ENCODE data around the gene BTBD16. TPM values are rescaled to one million over a fixed set of nuclear protein-coding genes. Genes with fewer than 3 reads are reported as not detected.

BTBD16 gene
- total RNA-seq, 4 donors from 2014 or later, result 0.42 to 1.2 TPM; not detected in 2

DNA sequence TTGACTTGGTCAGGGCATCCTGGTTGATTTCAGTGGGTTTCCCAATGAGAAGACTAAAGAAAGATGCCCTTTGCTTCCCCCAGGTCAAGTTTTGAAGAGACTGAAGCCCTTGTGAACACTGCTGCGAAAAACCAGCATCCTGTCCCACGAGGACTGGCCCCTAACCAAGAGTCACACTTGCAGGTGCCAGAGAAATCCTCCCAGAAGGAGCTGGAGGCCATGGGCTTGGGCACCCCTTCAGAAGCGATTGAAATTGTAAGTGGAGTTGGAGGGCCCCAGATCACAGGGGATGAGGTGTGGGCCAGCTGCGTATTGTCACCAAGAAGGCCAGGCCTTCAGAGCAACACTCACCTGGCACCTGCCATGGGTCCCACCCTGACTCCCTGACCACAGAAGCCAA lies 43.3 kb upstream of the BTBD16 start:
- H3K27ac ChIP-seq, result no peak overlapping the region
- H3K27me3 ChIP-seq, result no peaks in the 10 kb centered on the region
- no peaks in the 10 kb centered on the region for H3K4me1 ChIP-seq
- DNase-seq (ENCODE audit: low spot score in 2 of 2), result no peak
- WGBS, 2 donors, result 68 to 94% methylated on average over 4 of the region's 4 CpGs
- peaks cover 0 to 82% (median 0%) of the 10 kb centered on the region in 3 donors for H3K36me3 ChIP-seq
- H3K9me3 ChIP-seq, result no peaks in the 10 kb centered on the region
- H3K4me3 ChIP-seq, result no peak overlapping the region
- TF ChIP-seq CTCF (IDR thresholded peaks at IDR 0.05) (no peak), POLR2A (IDR thresholded peaks at IDR 0.05) (no peak), EP300 (IDR thresholded peaks at IDR 0.05) (no peak)

- Histone ChIP-seq H3K27ac (no peak overlapping the region), H3K4me1 (no peaks in the 10 kb centered on the region), H3K36me3 (peaks cover 0 to 71% (median 0%) of the 10 kb centered on the region in 3 donors), H3K9me3 (no peaks in the 10 kb centered on the region), H3K4me3 (no peak overlapping the region), H3K27me3 (no peaks in the 10 kb centered on the region)
- TF ChIP-seq CTCF (IDR thresholded peaks at IDR 0.05) (no peak), POLR2A (IDR thresholded peaks at IDR 0.05) (no peak), EP300 (IDR thresholded peaks at IDR 0.05) (no peak)
- no peak for DNase-seq (ENCODE audit: low spot score in 2 of 2)
- WGBS, 2 donors, result 51 to 62% methylated on average over 2 of the region's 2 CpGs
These were observed 41.4 kb upstream of the BTBD16 start for GRCh38 chr10:122229666-122230065.

GRCh38 chr10:122230222-122230621 lies 40.9 kb upstream of the BTBD16 start:
- Histone ChIP-seq H3K27me3 (no peaks in the 10 kb centered on the region), H3K27ac (no peak overlapping the region), H3K9me3 (no peaks in the 10 kb centered on the region), H3K36me3 (peaks cover 0 to 68% (median 0%) of the 10 kb centered on the region in 3 donors), H3K4me1 (no peaks in the 10 kb centered on the region), H3K4me3 (no peak overlapping the region)
- DNase-seq (ENCODE audit: low spot score in 2 of 2), result no peak
- TF ChIP-seq EP300 (IDR thresholded peaks at IDR 0.05) (no peak), POLR2A (IDR thresholded peaks at IDR 0.05) (no peak), CTCF (IDR thresholded peaks at IDR 0.05) (no peak)
- 95 to 97% methylated on average over 19 of the region's 19 CpGs for WGBS, 2 donors

GRCh38 chr10:122232769-122233168 lies 38.3 kb upstream of the BTBD16 start:
- Histone ChIP-seq H3K36me3 (peaks cover 0 to 58% (median 0%) of the 10 kb centered on the region in 3 donors), H3K4me1 (no peaks in the 10 kb centered on the region), H3K27me3 (no peaks in the 10 kb centered on the region), H3K9me3 (no peaks in the 10 kb centered on the region), H3K4me3 (no peak overlapping the region), H3K27ac (no peak overlapping the region)
- 75 to 76% methylated on average over 3 of the region's 3 CpGs for WGBS, 2 donors
- no peak for DNase-seq (ENCODE audit: low spot score in 2 of 2)
- no peak for TF ChIP-seq POLR2A (IDR thresholded peaks at IDR 0.05)
- TF ChIP-seq EP300 (IDR thresholded peaks at IDR 0.05), result no peak
- no peak for TF ChIP-seq CTCF (IDR thresholded peaks at IDR 0.05)

GRCh38 chr10:122233857-122234348 lies 37.2 kb upstream of the BTBD16 start:
- H3K4me3 ChIP-seq, result no peak overlapping the region
- no peak for DNase-seq (ENCODE audit: low spot score in 2 of 2)
- no peaks in the 10 kb centered on the region for H3K27me3 ChIP-seq
- 78 to 87% methylated on average over 10 to 11 of the region's 11 CpGs for WGBS, 2 donors
- no peaks in the 10 kb centered on the region for H3K4me1 ChIP-seq
- no peaks in the 10 kb centered on the region for H3K9me3 ChIP-seq
- TF ChIP-seq CTCF (IDR thresholded peaks at IDR 0.05) (no peak), POLR2A (IDR thresholded peaks at IDR 0.05) (no peak), EP300 (IDR thresholded peaks at IDR 0.05) (no peak)
- peak overlapping the region in 1 of 4 donors; percentile 5 for H3K27ac ChIP-seq
- H3K36me3 ChIP-seq, result peaks cover 0 to 56% (median 0%) of the 10 kb centered on the region in 3 donors

Measured in tibial nerve (tissue), 4 donors.